Superior temporal gyrus (tissue), 1 donor: ENCODE data around the gene SSPN.

ENCODE experiments used
- DNase-seq: peaks from one replicate; pipeline ENCODE4 v3.0.0-alpha.2; 2016; ENCODE audit errors: extremely low spot score

SSPN gene, protein sequence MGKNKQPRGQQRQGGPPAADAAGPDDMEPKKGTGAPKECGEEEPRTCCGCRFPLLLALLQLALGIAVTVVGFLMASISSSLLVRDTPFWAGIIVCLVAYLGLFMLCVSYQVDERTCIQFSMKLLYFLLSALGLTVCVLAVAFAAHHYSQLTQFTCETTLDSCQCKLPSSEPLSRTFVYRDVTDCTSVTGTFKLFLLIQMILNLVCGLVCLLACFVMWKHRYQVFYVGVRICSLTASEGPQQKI

DNA sequence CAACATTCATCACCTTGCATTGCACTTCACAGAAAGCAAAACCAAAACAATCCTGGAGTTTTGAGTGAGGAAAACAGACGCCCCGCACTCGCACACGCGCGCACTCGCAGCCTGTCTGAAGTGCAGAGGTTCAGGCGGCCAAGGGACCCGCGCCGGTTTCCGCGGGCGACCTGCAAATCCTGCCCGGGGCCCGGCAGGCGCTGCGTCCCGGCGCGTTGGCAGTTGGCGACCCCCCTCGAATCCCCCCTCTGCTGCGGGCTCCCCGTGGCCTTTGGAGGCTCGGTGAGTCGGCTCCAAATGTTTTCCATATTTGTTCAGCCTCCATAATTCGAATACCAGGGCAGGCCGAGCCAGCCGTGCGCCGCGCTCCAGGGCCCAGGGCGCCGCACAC lies at the start of gene SSPN:
Gene SSPN (plus strand): TSS at position 324 of the 391 bp plus-strand sequence. CDS start 100 bp downstream, outside the sequence.
- DNase-seq, result peak; percentile 62

DNA sequence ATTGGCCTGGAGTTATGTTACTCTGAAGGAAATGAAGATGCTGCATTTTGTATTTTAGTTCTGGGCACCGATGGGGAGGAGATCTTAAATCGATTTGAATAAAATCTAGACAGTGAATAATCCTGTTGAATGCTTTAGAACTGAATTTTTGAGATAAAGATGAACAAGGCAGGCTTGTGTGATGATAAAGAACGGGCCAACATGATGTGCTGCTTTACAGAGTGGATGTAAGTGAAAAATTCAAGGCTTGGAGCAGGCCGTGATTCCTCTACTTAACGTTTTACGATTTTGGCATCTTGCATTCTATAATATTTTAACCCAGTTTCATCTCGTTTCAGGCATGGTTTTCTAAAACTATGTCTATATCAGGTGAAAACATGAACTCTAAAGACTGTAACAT lies 47.1 kb upstream of the SSPN start:
- no peak for DNase-seq

DNA sequence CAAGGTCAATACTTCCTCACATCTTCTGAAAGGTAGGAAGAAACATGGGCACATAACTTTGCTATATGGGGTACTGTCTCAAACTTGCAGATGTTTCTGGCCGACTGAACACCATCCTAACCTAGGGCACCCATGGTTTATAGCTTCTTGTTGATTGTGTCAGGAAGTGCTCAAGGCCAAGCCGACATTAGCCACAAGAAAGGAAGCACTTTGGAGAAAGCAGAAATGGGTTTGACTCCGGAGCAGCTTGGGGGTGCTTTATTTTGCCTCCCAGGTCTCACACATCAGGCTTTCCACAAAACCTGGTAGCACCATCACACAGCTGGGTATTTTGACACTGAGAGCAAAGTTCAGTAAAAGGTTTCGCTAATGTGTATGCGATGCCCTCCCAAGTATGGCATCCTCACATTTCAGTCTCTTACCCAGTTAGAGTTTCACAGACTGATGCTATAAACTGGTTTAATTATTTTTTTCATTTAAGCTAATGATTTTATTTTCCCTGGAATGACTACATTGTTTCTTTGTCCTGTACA lies 45.3 kb upstream of the SSPN start:
- no peak for DNase-seq

DNA sequence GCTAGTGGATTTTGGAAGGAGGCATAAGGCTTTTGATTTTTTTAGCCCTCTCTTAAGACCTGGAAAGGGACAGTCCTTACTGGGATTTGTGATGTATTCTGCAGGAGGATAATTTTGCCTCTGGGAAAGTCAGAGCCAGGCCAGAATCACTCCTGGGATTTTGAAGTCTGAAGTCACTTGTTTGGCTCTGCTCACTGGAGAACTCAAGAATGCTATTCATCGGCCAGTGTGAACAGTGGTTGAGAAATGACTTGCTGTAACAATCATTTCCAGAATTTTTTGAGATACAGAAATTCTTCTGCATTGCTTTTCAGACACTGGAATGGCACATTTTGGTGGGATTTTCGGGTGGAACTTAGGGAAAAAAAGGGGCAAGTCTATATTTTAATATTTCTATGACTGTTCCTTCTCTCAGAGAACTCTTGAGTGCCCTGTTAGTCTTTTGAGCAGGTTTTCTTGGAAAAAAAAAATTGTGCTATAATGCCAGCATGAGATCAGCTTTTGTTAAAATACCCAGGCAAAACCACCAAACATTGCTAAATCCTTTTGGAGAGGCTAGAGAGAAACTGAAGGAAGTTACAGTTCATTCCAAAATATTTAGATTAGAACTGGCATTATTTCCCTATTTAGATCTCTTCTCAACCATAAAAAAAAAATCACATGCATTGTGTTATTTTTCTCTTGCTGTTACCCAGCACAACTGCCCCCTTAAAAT lies 44.5 kb upstream of the SSPN start:
- DNase-seq, result no peak

DNA sequence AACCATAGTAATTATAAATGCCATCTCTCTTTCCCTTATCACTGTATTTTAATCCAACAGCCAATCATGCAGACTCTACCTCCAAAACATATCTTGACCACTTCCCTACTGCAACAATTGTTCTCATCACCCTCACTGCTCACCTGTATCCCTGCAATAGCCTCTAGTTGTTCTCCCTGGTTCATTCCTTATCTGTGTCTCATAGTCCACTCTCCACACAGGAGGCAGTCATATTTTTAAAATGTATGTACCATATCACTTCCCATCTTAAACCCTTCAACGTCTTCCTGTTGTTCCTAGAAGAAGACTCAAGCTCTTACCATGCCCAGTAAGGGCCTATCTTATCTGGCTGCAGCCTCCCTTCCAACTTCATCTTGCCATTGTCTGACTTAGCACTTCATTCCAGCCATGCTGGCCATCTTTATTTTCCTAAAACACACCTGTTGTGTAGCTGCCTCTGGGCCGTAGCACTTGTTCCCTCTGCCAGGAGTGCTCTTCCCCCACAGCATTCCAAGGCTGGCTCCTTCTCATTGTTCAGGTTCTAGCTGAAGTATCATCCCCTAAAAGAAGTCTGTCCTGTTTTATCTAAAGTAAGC lies 42.8 kb upstream of the SSPN start:
- no peak for DNase-seq

DNA sequence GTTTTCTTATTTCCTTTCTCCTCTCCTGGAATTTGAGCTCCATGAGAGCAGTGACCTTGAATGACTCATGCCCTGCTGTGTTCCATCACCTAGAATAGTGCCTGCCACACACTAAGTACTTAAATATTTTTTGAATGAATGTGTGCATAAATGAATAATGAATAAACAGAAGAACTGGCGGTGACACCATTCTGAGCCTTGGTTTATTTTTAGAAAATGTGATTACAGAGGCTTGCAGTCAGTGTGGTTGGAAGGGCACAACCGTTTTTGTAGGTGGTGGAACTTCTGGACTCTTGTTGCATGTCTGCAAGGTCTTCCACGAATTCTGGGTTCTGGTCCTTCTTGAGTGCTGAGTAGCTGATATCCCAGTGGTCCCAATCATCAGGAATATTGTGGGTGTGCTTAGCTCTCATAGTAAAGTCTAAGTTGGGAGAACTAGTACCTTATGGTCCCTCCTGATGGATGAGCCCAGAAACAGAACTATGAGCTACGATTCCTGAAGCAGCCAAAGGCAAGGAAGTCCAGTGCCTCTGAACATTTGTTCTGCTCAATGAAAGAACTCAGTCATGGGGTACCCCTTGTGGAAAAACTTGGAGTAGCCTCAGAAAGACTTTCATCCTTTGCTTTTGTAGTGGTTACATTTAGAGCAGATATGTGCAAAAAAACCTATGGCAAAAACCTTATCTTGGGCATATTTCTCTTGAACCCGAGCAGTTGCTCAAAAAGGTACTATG lies 41.8 kb upstream of the SSPN start:
- no peak for DNase-seq

DNA sequence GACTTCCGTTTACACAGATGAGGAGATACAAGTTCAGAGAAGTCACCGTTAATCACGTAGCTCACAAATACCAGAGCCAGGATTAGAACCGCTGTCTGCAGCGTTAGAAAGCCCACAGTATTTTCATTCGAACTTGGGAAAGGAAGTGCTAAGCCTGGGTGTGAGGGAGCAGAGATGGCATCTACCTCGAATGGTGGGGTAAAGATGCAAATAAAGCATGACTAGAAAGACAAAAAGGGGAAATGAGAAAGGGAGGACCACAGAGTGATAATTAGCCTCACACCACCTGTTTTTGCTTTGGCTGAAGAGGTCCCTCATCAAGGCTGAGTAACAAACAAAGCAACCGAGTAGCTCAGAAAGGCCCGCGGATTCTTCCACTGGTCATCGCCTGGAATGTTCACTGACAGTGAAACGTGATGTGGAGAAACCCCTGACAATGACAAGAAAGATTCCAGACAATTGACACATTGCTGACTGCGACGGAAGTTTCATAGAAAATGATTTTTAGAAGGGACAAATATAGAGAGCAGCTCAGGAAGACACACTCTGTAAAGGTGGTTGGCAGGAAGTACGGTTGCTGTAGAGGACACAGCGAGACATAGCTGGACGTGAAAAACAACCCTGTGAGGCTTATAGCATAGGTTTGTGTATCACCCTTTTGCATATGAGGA lies 39.0 kb upstream of the SSPN start:
- no peak for DNase-seq

DNA sequence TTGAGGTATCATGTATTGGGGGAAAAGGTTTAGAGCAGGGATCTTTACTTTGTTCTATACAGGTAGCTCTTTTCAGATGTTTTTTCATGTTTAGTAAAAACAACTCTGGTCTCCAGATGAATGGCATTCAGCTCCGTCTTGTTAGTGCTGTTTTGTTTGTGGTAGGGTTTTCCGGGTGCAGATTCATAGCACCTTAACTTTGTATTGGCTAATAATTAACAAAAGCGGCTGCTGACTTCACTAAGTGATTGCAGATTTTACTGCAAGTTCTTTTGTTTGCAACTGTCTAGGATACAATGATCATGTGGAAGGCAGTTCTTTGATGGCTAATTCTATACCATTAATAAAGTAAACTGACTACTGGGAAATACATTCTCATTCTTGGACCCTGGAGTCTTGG lies 38.4 kb upstream of the SSPN start:
- no peak for DNase-seq

DNA sequence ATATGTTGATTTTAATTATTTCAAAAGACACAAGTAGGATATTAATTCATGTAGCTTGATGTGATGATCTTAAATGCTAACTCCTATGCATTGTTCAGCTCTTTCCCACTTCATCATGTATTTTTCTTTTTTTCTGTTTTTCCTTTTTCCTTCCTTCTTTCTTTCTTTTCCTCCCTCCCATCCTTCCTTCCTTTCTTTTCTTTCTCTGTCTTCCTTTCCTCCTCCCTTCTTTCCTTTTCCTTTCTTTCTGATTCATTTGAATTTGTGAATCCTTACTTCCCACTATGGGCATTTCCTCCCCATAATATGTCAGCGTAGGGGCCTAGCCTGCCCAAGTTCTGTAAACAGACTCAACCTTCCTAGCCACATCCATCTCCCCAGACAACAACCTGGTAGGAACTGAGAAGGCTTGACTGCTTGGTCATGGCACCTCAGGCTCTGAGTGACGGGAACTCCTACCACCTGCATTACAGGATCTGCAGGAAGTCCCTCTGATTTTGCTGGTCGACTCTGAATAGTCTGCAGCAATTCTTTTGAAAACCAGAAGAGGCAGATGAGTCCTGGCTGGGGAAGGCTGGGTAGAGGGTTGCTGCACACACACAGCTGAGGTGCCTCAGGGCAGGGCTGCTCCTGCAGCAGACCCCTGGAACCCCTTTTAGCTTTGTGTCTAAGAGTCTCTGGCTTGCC lies 37.2 kb upstream of the SSPN start:
- no peak for DNase-seq

DNA sequence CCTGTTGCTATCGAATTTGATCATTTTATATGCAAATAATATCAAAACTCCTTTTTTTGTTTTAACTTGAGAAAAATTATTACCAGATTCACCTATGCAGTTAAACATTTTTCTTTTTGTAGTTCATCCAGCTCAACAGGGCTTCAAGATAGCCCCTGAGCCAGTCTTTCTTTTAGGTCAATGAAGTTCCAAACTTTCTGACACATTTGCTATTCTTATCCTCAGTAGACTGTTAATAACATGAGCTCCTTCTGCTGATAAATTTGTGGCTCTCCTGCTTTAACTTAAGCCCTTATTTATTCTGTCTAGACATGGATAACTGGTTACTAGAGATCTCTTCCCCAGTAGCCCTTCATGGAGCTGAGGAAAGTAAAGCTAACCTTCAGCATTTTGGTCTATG lies 33.2 kb upstream of the SSPN start:
- DNase-seq, result no peak

DNA sequence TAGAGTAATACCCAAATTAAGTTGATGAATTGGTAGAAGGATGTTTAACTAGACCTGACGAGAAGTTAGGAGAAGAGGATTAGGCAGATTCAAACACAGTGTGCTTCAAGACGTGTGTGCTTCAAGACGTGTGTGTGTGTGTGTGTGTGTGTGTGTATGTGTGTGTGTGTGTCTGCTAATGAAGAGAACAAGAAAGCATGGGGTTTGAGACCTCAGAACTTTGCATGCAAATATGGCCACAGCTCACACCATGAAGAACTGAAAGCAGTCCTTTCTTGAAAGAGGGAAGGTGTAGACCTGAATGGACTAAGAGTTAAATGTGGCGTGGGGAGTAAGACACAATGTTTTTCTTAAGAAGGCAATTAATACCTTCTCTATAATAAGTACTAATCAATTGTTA lies 32.5 kb upstream of the SSPN start:
- DNase-seq, result no peak

DNA sequence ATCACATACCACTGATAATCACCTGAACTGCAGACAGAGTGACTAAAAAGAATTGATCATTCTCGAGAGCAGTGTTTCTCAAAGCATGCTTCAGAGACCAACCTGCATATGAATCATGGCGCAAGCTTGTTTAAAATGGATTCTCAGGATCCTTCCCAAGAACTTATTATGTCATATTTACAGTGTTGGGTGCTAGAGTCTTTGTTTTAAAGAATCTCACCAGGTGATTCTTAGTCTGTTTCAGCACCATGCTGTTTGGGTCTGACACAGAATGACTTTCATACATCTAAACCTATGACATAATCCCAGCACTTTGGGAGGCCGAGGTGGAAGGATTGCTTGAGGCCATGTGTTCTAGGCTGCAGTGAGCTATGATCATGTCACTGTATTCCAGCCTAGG lies 31.3 kb upstream of the SSPN start:
- DNase-seq, result no peak

DNA sequence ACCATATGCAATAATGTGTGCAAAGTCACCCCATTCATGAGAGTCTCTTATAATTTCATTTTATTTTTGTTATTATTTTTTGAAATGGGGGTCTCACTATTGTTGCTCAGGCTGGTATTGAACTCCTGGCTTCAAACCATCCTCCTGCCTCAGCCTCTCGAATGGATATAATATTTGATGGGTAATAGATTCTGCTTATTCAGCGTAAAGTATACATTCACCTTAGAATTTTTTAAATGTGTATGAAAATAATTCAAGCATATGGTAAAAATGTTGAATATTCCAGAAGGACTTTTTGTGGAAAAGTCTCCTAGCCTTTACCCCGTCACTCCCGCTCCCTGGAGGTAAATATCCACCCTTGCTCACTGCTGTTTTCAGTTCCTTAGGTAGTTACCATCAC lies 23.4 kb upstream of the SSPN start:
- no peak for DNase-seq

DNA sequence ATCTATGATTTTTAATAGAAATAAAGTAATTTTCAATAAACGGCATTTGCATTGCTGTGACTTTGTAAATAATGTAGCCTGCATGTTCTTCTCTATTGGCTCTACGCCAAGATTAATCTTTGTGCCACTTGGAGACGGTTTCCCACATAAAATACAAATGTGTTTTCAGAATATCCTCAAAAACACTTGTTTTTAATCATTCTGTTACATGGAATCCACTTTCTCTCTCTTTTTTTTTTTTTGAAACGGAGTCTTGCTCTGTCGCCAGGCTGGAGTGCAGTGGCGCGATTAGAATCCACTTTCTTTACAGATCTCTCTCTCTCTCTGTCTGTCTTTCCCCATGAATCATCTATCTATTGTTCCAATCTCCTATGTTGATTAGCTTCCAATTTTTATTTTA lies 22.8 kb upstream of the SSPN start:
- peak; percentile 61 for DNase-seq

DNA sequence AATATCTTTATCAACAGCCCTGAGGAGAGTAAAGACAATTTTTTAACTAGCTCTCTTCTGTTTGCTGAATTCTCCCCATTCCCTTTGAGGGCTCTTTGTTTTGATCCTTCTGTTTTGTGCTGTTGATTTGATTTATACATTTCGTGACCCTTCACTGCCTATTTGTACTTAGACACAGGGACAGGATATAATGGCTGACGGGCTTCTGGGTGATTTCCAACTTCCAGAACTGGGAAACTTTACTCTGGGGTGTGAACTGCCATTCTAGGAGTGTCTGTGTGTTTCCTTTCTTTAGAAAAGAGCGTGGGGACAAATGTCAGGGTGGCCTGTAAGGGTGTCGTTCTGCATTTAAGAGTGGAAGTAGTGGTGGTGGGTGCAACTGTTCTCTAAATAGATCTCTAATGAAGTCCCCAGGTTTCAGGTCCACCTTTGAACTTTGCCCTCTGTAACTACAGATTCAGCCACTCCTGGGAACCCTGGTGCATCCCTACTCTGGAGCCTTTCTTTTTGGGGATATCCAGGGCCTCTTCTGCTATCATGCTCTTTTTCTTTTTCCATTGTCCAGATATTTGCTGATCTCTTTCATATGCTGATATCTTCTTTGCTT lies 22.3 kb upstream of the SSPN start:
- no peak for DNase-seq

DNA sequence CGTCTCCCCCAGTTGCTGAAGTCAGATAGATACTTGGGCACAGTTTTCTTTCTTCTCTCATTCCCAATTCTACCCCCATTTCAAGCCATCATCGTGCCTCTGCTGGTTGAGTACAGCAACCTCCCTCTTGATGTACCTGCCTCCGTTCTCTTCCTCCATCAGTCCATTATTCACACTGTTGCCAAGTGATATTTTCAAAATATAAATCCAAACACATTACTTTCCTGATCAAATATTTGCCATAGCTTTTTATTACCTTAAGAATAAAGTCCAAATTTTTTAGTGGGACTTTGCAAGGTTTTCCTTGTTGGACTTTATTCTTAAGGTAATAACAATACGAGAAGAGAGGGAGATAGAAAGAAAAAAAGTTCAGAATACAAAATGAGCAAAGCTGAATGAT lies 18.6 kb upstream of the SSPN start:
- no peak for DNase-seq

DNA sequence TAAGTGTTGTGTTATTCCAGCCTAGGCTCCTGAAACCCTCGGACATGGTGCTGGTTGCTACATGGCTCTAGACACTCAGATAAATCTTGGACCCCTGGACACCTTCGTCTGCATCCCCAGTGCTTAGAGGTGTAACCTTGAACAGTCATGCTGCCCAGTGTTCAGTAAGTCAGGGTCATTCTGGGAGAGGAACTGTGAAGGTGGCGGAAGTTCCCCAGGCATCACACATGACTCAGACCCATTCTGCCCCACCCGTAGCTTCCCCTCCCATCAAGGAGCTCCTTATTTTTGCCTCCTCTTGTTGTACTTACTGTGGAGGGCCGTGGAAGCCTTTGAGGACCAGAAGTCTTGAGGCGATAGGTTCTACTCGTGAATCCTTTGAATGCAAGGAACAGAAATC lies 18.1 kb upstream of the SSPN start:
- no peak for DNase-seq

DNA sequence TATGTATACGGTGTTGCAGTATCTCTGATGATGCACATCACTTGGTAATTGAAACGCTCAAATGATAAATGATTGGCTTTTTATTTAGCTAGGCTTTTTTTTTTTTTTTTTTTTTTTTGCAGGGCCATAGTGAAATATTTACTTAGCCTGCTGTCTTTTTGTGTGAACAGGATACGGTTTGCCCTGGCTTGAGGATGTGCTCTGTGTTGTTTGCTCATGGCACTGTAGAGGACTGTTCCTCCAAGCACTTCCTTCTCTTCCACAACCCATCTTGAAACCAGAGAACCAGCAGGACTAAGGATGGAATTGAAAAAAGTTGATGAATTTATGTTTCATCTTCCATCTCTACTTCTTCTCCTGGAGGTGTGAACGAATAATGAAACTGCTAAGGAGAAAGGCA lies 15.5 kb upstream of the SSPN start:
- DNase-seq, result no peak

DNA sequence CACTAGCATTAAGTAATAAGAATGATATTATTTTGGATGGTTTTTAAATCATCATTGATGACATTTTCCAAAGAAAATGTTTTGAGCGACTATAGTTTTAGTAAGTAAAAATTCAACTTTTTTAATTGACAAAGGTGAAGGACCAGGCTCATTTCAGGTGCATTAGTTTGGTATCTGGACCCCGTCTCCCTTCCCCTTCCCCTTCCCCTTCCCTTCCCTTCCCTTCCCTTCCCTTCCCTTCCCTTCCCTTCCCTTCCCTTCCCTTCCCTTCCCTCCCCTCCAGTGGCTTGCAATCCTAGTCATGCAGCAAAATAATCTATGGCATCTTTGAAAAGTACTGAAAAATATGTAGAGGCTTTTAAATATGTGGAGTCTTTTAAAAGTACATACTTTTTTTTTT lies 13.0 kb upstream of the SSPN start:
- no peak for DNase-seq

DNA sequence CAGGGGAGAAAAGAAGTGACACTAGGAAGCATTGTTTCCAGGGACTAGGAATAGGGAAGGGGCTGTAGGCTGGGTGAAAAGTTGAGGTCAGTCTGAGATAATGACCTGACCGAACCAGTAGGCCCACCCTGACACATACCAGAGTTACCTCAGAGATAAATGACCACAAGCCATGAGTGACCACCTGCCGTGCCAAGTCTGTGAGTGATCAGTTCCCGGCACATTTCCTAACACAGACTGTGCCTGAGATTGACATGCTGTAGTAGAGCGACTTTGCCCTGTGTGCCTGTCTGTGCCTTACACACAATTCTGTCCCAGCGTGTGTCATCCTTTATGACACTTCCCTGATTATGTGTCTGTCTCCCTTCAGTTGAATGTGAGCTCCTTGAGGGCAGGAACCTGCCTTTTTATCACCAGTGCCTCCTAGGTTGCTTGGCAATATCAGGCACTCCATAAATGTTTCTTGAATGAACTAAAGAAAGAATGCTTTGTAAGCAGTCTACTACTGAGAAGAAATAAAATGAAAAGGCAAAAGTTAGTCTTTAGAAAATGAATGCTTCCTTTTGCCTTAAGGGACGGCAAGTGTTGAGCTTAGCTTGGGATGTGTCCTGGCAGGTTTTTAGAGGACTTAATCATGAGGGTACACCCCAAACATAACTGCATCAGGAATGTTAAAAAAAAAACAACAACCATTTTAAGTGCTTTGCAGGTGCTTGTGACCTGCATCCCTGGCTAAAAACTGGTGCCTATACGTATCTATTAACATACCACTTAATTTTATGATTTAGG lies 9.6 kb upstream of the SSPN start:
- no peak for DNase-seq
